ENCODE measurements around the gene ELF2. TPM values are rescaled to one million over a fixed set of nuclear protein-coding genes. Genes with fewer than 3 reads are reported as not detected.
A peak's percentile ranks its signal among the peaks of the same experiment; 100 is the strongest.

Gene ELF2
- total RNA-seq, 1 experiment from 2014 or later: 21.9 TPM

DNA sequence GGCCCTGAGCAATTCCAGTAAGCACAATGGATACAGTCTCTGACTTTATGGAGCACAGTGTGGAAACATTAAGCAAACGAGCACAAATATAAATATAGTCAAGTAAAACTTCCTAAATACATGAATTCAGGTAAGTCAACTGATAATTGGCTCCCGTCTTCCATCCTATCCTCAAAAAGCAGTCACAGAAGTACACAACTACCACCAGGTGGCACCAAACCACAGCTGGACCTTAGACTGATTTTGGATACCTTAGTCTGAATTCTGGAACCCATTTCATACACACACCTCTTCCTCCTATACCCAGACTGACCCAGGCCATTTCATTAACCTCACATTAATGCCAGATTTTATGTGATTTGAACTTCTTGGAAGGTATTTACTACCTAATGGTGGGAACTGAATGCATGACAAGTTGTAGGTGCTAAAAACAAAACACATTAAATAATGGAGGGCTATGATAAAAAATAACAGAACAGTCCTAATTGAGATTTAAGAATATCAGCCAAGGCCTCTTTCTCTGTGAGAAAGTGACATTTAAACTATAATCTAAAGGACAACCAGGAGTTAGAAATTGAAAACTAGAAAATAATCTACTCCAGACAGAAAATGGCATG lies 77.5 kb downstream of the ELF2 start:
- H3K4me1 ChIP-seq (ENCODE audit: control insufficient read depth, insufficient read depth, low read length): no peaks in the 10 kb centered on the region
- BruUV-seq (replicated peaks): no TSS peak
- TF ChIP-seq TCF7L2 (IDR thresholded peaks at IDR 0.05; ENCODE audit: low read depth, low read length): no peak
- TF ChIP-seq CTCF (IDR thresholded peaks at IDR 0.05): peak; percentile 80
- H3K36me3 ChIP-seq (ENCODE audit: control insufficient read depth, insufficient read depth, low read length): no peaks in the 10 kb centered on the region
- no peaks in the 10 kb centered on the region for H3K27me3 ChIP-seq (ENCODE audit: control insufficient read depth, insufficient read depth, low read length)
- in situ Hi-C loops (cut with HindIII; ENCODE audit: low pct_unique_long_range_greater_than_20kb, low sequenced_read_pairs): no loop called here
- H3K4me3 ChIP-seq (ENCODE audit: low read depth in 2 of 2, low read length in 2 of 2): no peak overlapping the region
- no peak overlapping the region for H3K27ac ChIP-seq (ENCODE audit: low read length)
- DNase-seq (ENCODE audit: low read depth, low spot score) (peak; percentile 63), ATAC-seq (peak; percentile 78; the same call in 1 of the 2 replicates)
- no peaks in the 10 kb centered on the region for H3K9me3 ChIP-seq (ENCODE audit: control insufficient read depth, insufficient read depth, low read depth, low read length)
- ChIA-PET CTCF (no interaction called here), POLR2A (no interaction called here)
- intact Hi-C loops (cut with micrococcal nuclease; ENCODE audit: unreplicated experiment): loop anchor here (2.0 kb wide), 1 partner anchor 67 kb away; no protein-coding TSS in a partner anchor

- CTCF ChIA-PET: no interaction called here
- no peaks in the 10 kb centered on the region; the same call in 1 of the 2 replicates for H3K36me3 ChIP-seq (ENCODE audit: control insufficient read depth, insufficient read depth, low read length)
- TF ChIP-seq CTCF (IDR thresholded peaks at IDR 0.05) (no peak), POLR2AphosphoS5 (IDR thresholded peaks at IDR 0.05; ENCODE audit: low read depth, low read length) (no peak), SIN3A (IDR thresholded peaks at IDR 0.05; ENCODE audit: borderline replicate concordance, insufficient read depth, low read depth, low read length) (no peak), TCF7L2 (IDR thresholded peaks at IDR 0.05; ENCODE audit: low read depth, low read length) (no peak)
- TF ChIP-seq, protein P1, sequence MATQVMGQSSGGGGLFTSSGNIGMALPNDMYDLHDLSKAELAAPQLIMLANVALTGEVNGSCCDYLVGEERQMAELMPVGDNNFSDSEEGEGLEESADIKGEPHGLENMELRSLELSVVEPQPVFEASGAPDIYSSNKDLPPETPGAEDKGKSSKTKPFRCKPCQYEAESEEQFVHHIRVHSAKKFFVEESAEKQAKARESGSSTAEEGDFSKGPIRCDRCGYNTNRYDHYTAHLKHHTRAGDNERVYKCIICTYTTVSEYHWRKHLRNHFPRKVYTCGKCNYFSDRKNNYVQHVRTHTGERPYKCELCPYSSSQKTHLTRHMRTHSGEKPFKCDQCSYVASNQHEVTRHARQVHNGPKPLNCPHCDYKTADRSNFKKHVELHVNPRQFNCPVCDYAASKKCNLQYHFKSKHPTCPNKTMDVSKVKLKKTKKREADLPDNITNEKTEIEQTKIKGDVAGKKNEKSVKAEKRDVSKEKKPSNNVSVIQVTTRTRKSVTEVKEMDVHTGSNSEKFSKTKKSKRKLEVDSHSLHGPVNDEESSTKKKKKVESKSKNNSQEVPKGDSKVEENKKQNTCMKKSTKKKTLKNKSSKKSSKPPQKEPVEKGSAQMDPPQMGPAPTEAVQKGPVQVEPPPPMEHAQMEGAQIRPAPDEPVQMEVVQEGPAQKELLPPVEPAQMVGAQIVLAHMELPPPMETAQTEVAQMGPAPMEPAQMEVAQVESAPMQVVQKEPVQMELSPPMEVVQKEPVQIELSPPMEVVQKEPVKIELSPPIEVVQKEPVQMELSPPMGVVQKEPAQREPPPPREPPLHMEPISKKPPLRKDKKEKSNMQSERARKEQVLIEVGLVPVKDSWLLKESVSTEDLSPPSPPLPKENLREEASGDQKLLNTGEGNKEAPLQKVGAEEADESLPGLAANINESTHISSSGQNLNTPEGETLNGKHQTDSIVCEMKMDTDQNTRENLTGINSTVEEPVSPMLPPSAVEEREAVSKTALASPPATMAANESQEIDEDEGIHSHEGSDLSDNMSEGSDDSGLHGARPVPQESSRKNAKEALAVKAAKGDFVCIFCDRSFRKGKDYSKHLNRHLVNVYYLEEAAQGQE (IDR thresholded peaks at IDR 0.05; ENCODE audit: insufficient read depth in 1 of 2, low read depth in 2 of 2, low read length in 1 of 2): no peak
- no peak overlapping the region for H3K27ac ChIP-seq (ENCODE audit: low read length)
- H3K9me3 ChIP-seq (ENCODE audit: control insufficient read depth, insufficient read depth, low read depth, low read length): no peaks in the 10 kb centered on the region
- ATAC-seq (no peak), DNase-seq (ENCODE audit: low read depth, low spot score) (no peak)
- no peaks in the 10 kb centered on the region for H3K27me3 ChIP-seq (ENCODE audit: control insufficient read depth, insufficient read depth, low read length)
- H3K4me3 ChIP-seq (ENCODE audit: low read depth in 2 of 2, low read length in 2 of 2): no peak overlapping the region
- intact Hi-C loops (cut with micrococcal nuclease; ENCODE audit: unreplicated experiment) (no loop called here), in situ Hi-C loops (cut with HindIII; ENCODE audit: low pct_unique_long_range_greater_than_20kb, low sequenced_read_pairs) (no loop called here)
- no TSS peak for BruUV-seq (replicated peaks)
- no peaks in the 10 kb centered on the region for H3K4me1 ChIP-seq (ENCODE audit: control insufficient read depth, insufficient read depth, low read length)
- POLR2A ChIA-PET: no interaction called here
These were observed 84.7 kb downstream of the ELF2 start for GRCh38 chr4:139092271-139092670.

Data from Panc1 (cell line).